ENCODE data around the gene CYP26B1.

GRCh38 chr2:72113847-72114692 lies 33.6 kb downstream of the CYP26B1 start:
- no peak for TF ChIP-seq TAF1 (IDR thresholded peaks at IDR 0.05; ENCODE audit: borderline replicate concordance, low read depth, low read length)
- no peak for TF ChIP-seq POLR2A (IDR thresholded peaks at IDR 0.05; ENCODE audit: low read depth, low read length)
- TF ChIP-seq POLR2AphosphoS5 (IDR thresholded peaks at IDR 0.05; ENCODE audit: low read depth, low read length): no peak

Measured in GM12892 (cell line).